Prostate gland (tissue), 2 donors: ENCODE measurements around the gene EXOC3.

ENCODE experiments used
- CTCF ChIP-seq, 4 experiments: fragments of 200-600 bp in 2 of 4; fragments of 450-650 bp in 2 of 4; sonication (generic) in 2 of 4; IDR thresholded peaks; 1 replicate in 3 of 4; 2 replicates in 1 of 4; pipeline ENCODE4 v1.5.1; 2016 to 2019; ENCODE audit warnings: antibody characterized with exemption in 4 of 4, mild to moderate bottlenecking in 2 of 4, moderate library complexity in 2 of 4
- POLR2AphosphoS5 ChIP-seq: sonication (generic); formaldehyde crosslinking; IDR thresholded peaks from one replicate; pipeline ENCODE4 v1.6.1; 2017; ENCODE audit warnings: antibody characterized with exemption

GRCh38 chr5:513216-514100 lies 70.5 kb downstream of the EXOC3 start:
- TF ChIP-seq CTCF (IDR thresholded peaks at IDR 0.05), result no peak
- no peak for TF ChIP-seq POLR2AphosphoS5
